ENCODE measurements around the gene UBLCP1. TPM values are rescaled to one million over a fixed set of nuclear protein-coding genes. Genes with fewer than 3 reads are reported as not detected.

The UBLCP1 gene
- total and polyA plus RNA-seq, 2 donors (not counting 3 experiments of a cell fraction or from before 2014, with no cell fraction given): 5.9 to 20.3 TPM

DNA sequence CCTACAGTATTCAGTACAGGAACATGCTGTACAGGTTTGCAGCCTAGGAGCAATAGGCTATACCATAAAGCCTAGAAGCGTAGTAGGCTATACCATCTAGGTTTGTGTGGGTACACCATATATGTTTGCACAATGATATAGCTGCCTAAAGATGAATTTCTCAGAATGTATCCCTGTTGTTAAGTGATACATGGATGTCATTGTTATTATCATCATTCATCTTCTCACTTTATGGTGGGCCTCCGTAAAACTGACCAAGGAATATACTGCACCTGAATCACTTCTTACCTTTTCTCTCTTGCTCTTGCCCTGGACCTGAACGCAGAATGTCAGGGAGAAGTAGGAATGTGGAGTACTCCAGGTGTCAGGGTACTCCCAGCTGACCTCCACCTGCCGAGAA, 55.4 kb downstream of the UBLCP1 start:
- Histone ChIP-seq H3K4me1 (ENCODE audit: control insufficient read depth, extremely low read depth, insufficient read depth, low read length) (no peaks in the 10 kb centered on the region), H4K20me1 (replicated peaks; ENCODE audit: control insufficient read depth, extremely low read depth, insufficient read depth, low read length) (no peaks in the 10 kb centered on the region), H3K4me3 (replicated peaks in 1 of 3; ENCODE audit: insufficient read depth in 1 of 3, low read depth in 1 of 3, low read length in 3 of 3) (no peak overlapping the region), H3K27ac (ENCODE audit: insufficient read depth, low read depth, low read length) (no peak overlapping the region), H3K79me2 (ENCODE audit: control insufficient read depth, insufficient read depth, low read length) (no peaks in the 10 kb centered on the region), H3K36me3 (ENCODE audit: control insufficient read depth in 2 of 2, extremely low read depth in 1 of 2, insufficient read depth in 2 of 2, low read length in 2 of 2) (no peaks in the 10 kb centered on the region), H3K9me1 (replicated peaks; ENCODE audit: control insufficient read depth, extremely low read depth, insufficient read depth, low read length) (no peaks in the 10 kb centered on the region), H2AFZ (ENCODE audit: low read depth, low read length) (no peak overlapping the region), H3K4me2 (ENCODE audit: insufficient read depth, low read length) (no peak overlapping the region), H3K9ac (replicated peaks; ENCODE audit: extremely low read depth, insufficient read depth, low read length) (no peak overlapping the region), H3K27me3 (ENCODE audit: control insufficient read depth in 2 of 2, insufficient read depth in 2 of 2, low read length in 2 of 2) (no peaks in the 10 kb centered on the region), H3K9me3 (replicated peaks; ENCODE audit: control insufficient read depth, insufficient read depth, low read length) (no peaks in the 10 kb centered on the region)
- CTCF ChIA-PET: interaction anchor here (1.4 to 4.5 kb wide), 2 partner anchors 11 to 162 kb away, joined by 3 to 164 read pairs; no protein-coding TSS in a partner anchor
- TF ChIP-seq POLR2AphosphoS5 (IDR thresholded peaks at IDR 0.05; ENCODE audit: insufficient read depth, low read depth, low read length) (no peak), MYC (IDR thresholded peaks at IDR 0.05; ENCODE audit: low read depth, low read length) (no peak), EZH2 (IDR thresholded peaks at IDR 0.05; ENCODE audit: borderline replicate concordance, low read depth, low read length, severe bottlenecking) (no peak), JUN (IDR thresholded peaks at IDR 0.05; ENCODE audit: borderline replicate concordance, insufficient read depth, insufficient read length, low read depth) (no peak), CTCF (IDR thresholded peaks at IDR 0.05; ENCODE audit: extremely low read depth in 1 of 2, insufficient read depth in 1 of 2, low read depth in 1 of 2, low read length in 2 of 2) (no peak), MAX (IDR thresholded peaks at IDR 0.05; ENCODE audit: insufficient read depth, insufficient read length) (no peak)
- FAIRE-seq (no peak), DNase-seq (ENCODE audit: low read depth, low spot score) (no peak)
- intact Hi-C loops (cut with micrococcal nuclease): no loop called here
- no TSS peak for BruUV-seq (replicated peaks)
- POLR2A ChIA-PET: no interaction called here
- dilution Hi-C loops (cut with MboI; ENCODE audit: extremely low pct_ligation_motif_present, low sequenced_read_pairs): no loop called here

All from endothelial cell of umbilical vein (primary cell).